OCI-LY7 (cell line): ENCODE data around the gene C8A.

Experiments used
- EZH2phosphoT487 ChIP-seq: fragments of 200-600 bp; sonication (generic); IDR thresholded peaks from 2 replicates; pipeline ENCODE4 v1.6.1; 2018; ENCODE audit warnings: low read depth, borderline replicate concordance, mild to moderate bottlenecking, mixed run types, antibody characterized with exemption, low read length, moderate library complexity, mixed read lengths
- TF ChIP-seq, protein P1 (sequence below): fragments of 200-600 bp; sonication (generic); conservative IDR thresholded peaks from 2 replicates; pipeline ENCODE4 v1.5.1; 2014; ENCODE audit warnings: mild to moderate bottlenecking, antibody characterized with exemption, low read length, moderate library complexity, mixed read lengths

DNA sequence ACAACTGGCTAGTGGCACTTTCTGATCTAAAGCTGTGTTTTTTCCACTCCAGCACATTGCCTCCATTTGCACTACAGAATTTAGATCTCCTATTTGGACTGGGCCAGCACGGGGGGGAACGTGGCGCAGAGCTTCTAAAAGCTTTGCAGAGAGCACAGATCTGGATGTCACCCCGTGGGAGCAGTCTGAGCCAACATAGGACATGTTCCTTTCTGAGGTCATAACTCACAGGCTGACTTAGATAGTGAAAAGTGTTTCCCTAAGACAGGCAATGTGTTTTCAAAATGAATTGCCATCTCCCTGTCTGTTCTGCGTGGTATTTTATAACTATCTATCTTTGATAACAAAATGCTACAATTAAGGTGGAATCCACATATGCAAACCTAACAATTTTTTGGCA is 3.7 kb upstream of the C8A start:
- TF ChIP-seq, protein P1, sequence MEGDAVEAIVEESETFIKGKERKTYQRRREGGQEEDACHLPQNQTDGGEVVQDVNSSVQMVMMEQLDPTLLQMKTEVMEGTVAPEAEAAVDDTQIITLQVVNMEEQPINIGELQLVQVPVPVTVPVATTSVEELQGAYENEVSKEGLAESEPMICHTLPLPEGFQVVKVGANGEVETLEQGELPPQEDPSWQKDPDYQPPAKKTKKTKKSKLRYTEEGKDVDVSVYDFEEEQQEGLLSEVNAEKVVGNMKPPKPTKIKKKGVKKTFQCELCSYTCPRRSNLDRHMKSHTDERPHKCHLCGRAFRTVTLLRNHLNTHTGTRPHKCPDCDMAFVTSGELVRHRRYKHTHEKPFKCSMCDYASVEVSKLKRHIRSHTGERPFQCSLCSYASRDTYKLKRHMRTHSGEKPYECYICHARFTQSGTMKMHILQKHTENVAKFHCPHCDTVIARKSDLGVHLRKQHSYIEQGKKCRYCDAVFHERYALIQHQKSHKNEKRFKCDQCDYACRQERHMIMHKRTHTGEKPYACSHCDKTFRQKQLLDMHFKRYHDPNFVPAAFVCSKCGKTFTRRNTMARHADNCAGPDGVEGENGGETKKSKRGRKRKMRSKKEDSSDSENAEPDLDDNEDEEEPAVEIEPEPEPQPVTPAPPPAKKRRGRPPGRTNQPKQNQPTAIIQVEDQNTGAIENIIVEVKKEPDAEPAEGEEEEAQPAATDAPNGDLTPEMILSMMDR, result no peak
- no peak for TF ChIP-seq EZH2phosphoT487
